Stomach (tissue), 9 donors: ENCODE results near the gene MYH9. TPM values are rescaled to one million over a fixed set of nuclear protein-coding genes. Genes with fewer than 3 reads are reported as not detected.

ENCODE experiments used
- DNase-seq, 2 donors: peaks; one replicate each; pipeline versions ENCODE4 v3.0.0 to v3.0.0-alpha.2; 2013 to 2019
- H3K27ac ChIP-seq, 5 donors: fragments of 200-600 bp in 4 of 5; sonication (generic) in 4 of 5; one replicate each; pipeline ENCODE4 v1.5.1; 2013 to 2019; ENCODE audit warnings: mild to moderate bottlenecking in 1 of 5, moderate library complexity in 1 of 5
- H3K27me3 ChIP-seq, 3 donors: fragments of 200-600 bp; sonication (generic); one replicate each; pipeline ENCODE4 v1.5.1; 2017 to 2019; ENCODE audit warnings: mixed run types in 1 of 3
- H3K36me3 ChIP-seq, 4 donors: fragments of 200-600 bp; sonication (generic); 1 replicate in 3 of 4; 2 replicates in 1 of 4; pipeline ENCODE4 v1.5.1; 2016 to 2019
- H3K4me1 ChIP-seq, 4 donors: fragments of 200-600 bp; sonication (generic); one replicate each; pipeline ENCODE4 v1.5.1; 2016 to 2019
- H3K4me3 ChIP-seq, 4 donors: fragments of 200-600 bp; sonication (generic) in 3 of 4; one replicate each; pipeline ENCODE4 v1.5.1; 2016 to 2019; ENCODE audit warnings: mild to moderate bottlenecking in 1 of 4
- H3K9me3 ChIP-seq, 4 donors: fragments of 200-600 bp; sonication (generic); one replicate each; pipeline ENCODE4 v1.5.1; 2016 to 2019
- CTCF ChIP-seq, 7 experiments: fragments of 450-650 bp in 4 of 7; fragments of 200-600 bp in 3 of 7; sonication (generic) in 3 of 7; IDR thresholded peaks; one replicate each; pipeline ENCODE4 v1.5.1; 2016 to 2019; ENCODE audit warnings: antibody characterized with exemption in 7 of 7, control low read depth in 2 of 7, mild to moderate bottlenecking in 1 of 7
- EP300 ChIP-seq: sonication (generic); formaldehyde crosslinking; IDR thresholded peaks from one replicate; pipeline ENCODE4 v1.6.1; 2017; ENCODE audit warnings: antibody characterized with exemption
- POLR2A ChIP-seq, 4 donors: fragments of 450-650 bp; IDR thresholded peaks; one replicate each; pipeline ENCODE4 v1.6.1; 2016; ENCODE audit warnings: antibody characterized with exemption in 4 of 4, control low read depth in 2 of 4, mild to moderate bottlenecking in 1 of 4, moderate library complexity in 1 of 4
- POLR2AphosphoS5 ChIP-seq, 3 donors: sonication (generic); formaldehyde crosslinking; IDR thresholded peaks; one replicate each; pipeline ENCODE4 v1.6.1; 2016; ENCODE audit warnings: antibody characterized with exemption in 3 of 3
- WGBS, 5 donors: extraction: QIAGEN DNeasy Blood & Tissue Kit in 3 of 5; methylation state at CpG; one replicate each; pipeline versions ENCODE4 v1.1.5 to v1.1.7; 2013 to 2018; 5-methylcytosine and 5-hydroxymethylcytosine counted together
- intact Hi-C: fragments of 100-400 bp; cut with DNase I; formaldehyde crosslinking; loops from one replicate; pipeline ENCODE4 v1.15.1; 2023; ENCODE audit warnings: low total_unique reads
- polyA plus RNA-seq, 3 donors: library from polyadenylated mRNA; stranded (reverse); fragments of 200-250 nt; gene quantifications; one replicate each; pipeline ENCODE4 v1.2.3, GENCODE V29; 2013
- total RNA-seq, 5 donors: library from RNA; depleted of rRNA; stranded (reverse); fragments of >200 nt; gene quantifications; one replicate each; pipeline versions ENCODE4 v1.1.0 to v1.2.3, GENCODE V29; 2014 to 2016
- donor health status: healthy with polysubstance abuse.
- donor health status: Bipolar disorder and iron deficiency.
- donor health status: healthy.

Gene MYH9
- total and polyA plus RNA-seq, 8 donors: 46.7 to 620 (median 197) TPM

- Histone ChIP-seq H3K27ac (no peak overlapping the region), H3K27me3 (no peaks in the 10 kb centered on the region), H3K4me1 (peaks cover 0 to 2% (median under 1%) of the 10 kb centered on the region in 4 donors), H3K9me3 (no peaks in the 10 kb centered on the region), H3K36me3 (peaks cover 85 to 98% (median 96%) of the 10 kb centered on the region in 4 donors), H3K4me3 (no peak overlapping the region)
- intact Hi-C loops: no loop called here
- DNase-seq: no peak
- WGBS, 5 donors: 89 to 94% (median 93%) methylated on average over 7 to 11 of the region's 11 CpGs
- TF ChIP-seq POLR2A (IDR thresholded peaks at IDR 0.05): no peak
- TF ChIP-seq POLR2AphosphoS5 (IDR thresholded peaks at IDR 0.05): no peak
- TF ChIP-seq EP300: no peak
- no peak for TF ChIP-seq CTCF (IDR thresholded peaks at IDR 0.05)
Observed at GRCh38 chr22:36294801-36295200, 93.0 kb downstream of the MYH9 start.

GRCh38 chr22:36294293-36294620 is 93.5 kb downstream of the MYH9 start:
- peaks cover 85 to 98% (median 96%) of the 10 kb centered on the region in 4 donors for H3K36me3 ChIP-seq

GRCh38 chr22:36293606-36294292 is 94.0 kb downstream of the MYH9 start:
- no peak overlapping the region for H3K4me3 ChIP-seq
- TF ChIP-seq EP300 (no peak), CTCF (IDR thresholded peaks at IDR 0.05) (no peak), POLR2AphosphoS5 (IDR thresholded peaks at IDR 0.05) (no peak), POLR2A (IDR thresholded peaks at IDR 0.05) (no peak)
- H3K27ac ChIP-seq: no peak overlapping the region
- H3K36me3 ChIP-seq: peaks cover 85 to 98% (median 96%) of the 10 kb centered on the region in 4 donors
- intact Hi-C loops: no loop called here
- no peaks in the 10 kb centered on the region for H3K9me3 ChIP-seq
- 87 to 93% (median 92%) methylated on average over 19 to 26 of the region's 26 CpGs for WGBS, 5 donors
- DNase-seq: no peak
- no peaks in the 10 kb centered on the region for H3K27me3 ChIP-seq
- peaks cover 0 to 12% (median 4%) of the 10 kb centered on the region in 4 donors for H3K4me1 ChIP-seq

More at GRCh38 chr22:36294293-36294620, 93.5 kb downstream of the MYH9 start:
- no peak for DNase-seq
- intact Hi-C loops: no loop called here
- H3K4me1 ChIP-seq: peaks cover 0 to 7% (median 3%) of the 10 kb centered on the region in 4 donors
- no peaks in the 10 kb centered on the region for H3K9me3 ChIP-seq
- 91 to 97% (median 93%) methylated on average over 7 of the region's 7 CpGs for WGBS, 5 donors
- no peak overlapping the region for H3K4me3 ChIP-seq
- TF ChIP-seq EP300 (no peak), POLR2A (IDR thresholded peaks at IDR 0.05) (no peak), POLR2AphosphoS5 (IDR thresholded peaks at IDR 0.05) (no peak), CTCF (IDR thresholded peaks at IDR 0.05) (no peak)
- no peaks in the 10 kb centered on the region for H3K27me3 ChIP-seq
- no peak overlapping the region for H3K27ac ChIP-seq

- Histone ChIP-seq H3K27me3 (no peaks in the 10 kb centered on the region), H3K9me3 (no peaks in the 10 kb centered on the region), H3K4me1 (peaks cover 0 to 15% (median 4%) of the 10 kb centered on the region in 4 donors), H3K4me3 (no peak overlapping the region), H3K27ac (no peak overlapping the region), H3K36me3 (peaks cover 85 to 98% (median 96%) of the 10 kb centered on the region in 4 donors)
- WGBS, 5 donors: 85 to 98% (median 93%) methylated on average over 10 to 17 of the region's 17 CpGs
- DNase-seq: no peak
- intact Hi-C loops: no loop called here
- TF ChIP-seq CTCF (IDR thresholded peaks at IDR 0.05) (no peak), EP300 (no peak), POLR2A (IDR thresholded peaks at IDR 0.05) (no peak), POLR2AphosphoS5 (IDR thresholded peaks at IDR 0.05) (no peak)
Observed at GRCh38 chr22:36292823-36293530, 94.8 kb downstream of the MYH9 start.
